ENCODE results near the gene ADAM12. TPM values are rescaled to one million over a fixed set of nuclear protein-coding genes. Genes with fewer than 3 reads are reported as not detected.

Gene ADAM12
- total RNA-seq, 1 donor from 2014 or later = 82.4 TPM

- Mint-ChIP-seq H3K4me1 (peaks cover 3% of the 10 kb centered on the region), H3K27me3 (ENCODE audit: low read depth) (no peaks in the 10 kb centered on the region), H3K27ac (ENCODE audit: unreplicated experiment) (no peak overlapping the region), H3K36me3 (ENCODE audit: low read depth) (peaks cover 7% of the 10 kb centered on the region), H3K9me3 (peaks cover 3% of the 10 kb centered on the region), H3K4me3 (no peak overlapping the region)
- DNase-seq (ENCODE audit: low read depth, low spot score) = no peak
- TF ChIP-seq CTCF (conservative IDR thresholded peaks at IDR 0.05) = no peak
Observed at GRCh38 chr10:126315494-126316177, 72.6 kb downstream of the ADAM12 start.

- no peak overlapping the region for H3K27ac Mint-ChIP-seq (ENCODE audit: unreplicated experiment)
- H3K4me3 Mint-ChIP-seq = no peak overlapping the region
- H3K9me3 Mint-ChIP-seq = peaks cover 3% of the 10 kb centered on the region
- TF ChIP-seq CTCF (conservative IDR thresholded peaks at IDR 0.05) = no peak
- no peaks in the 10 kb centered on the region for H3K4me1 Mint-ChIP-seq
- DNase-seq (ENCODE audit: low read depth, low spot score) = no peak
- H3K36me3 Mint-ChIP-seq (ENCODE audit: low read depth) = peaks cover 7% of the 10 kb centered on the region
- H3K27me3 Mint-ChIP-seq (ENCODE audit: low read depth) = no peaks in the 10 kb centered on the region
Observed at GRCh38 chr10:126314863-126315493, 73.3 kb downstream of the ADAM12 start.

- H3K4me1 Mint-ChIP-seq = no peaks in the 10 kb centered on the region
- H3K27me3 Mint-ChIP-seq (ENCODE audit: low read depth) = no peaks in the 10 kb centered on the region
- no peak overlapping the region for H3K4me3 Mint-ChIP-seq
- no peak for TF ChIP-seq CTCF (conservative IDR thresholded peaks at IDR 0.05)
- peak overlapping the region; percentile 84 for H3K27ac Mint-ChIP-seq (ENCODE audit: unreplicated experiment)
- peaks cover 12% of the 10 kb centered on the region for H3K36me3 Mint-ChIP-seq (ENCODE audit: low read depth)
- H3K9me3 Mint-ChIP-seq = peaks cover 3% of the 10 kb centered on the region
- no peak for DNase-seq (ENCODE audit: low read depth, low spot score)
Observed at GRCh38 chr10:126312167-126312566, 76.1 kb downstream of the ADAM12 start.

GRCh38 chr10:126309228-126309883 lies 78.9 kb downstream of the ADAM12 start:
- DNase-seq (ENCODE audit: low read depth, low spot score) = no peak
- no peak overlapping the region for H3K27ac Mint-ChIP-seq (ENCODE audit: unreplicated experiment)
- TF ChIP-seq CTCF (conservative IDR thresholded peaks at IDR 0.05) = no peak
- no peak overlapping the region for H3K4me3 Mint-ChIP-seq
- peaks cover 15% of the 10 kb centered on the region for H3K36me3 Mint-ChIP-seq (ENCODE audit: low read depth)
- no peaks in the 10 kb centered on the region for H3K4me1 Mint-ChIP-seq
- peaks cover 6% of the 10 kb centered on the region for H3K9me3 Mint-ChIP-seq
- no peaks in the 10 kb centered on the region for H3K27me3 Mint-ChIP-seq (ENCODE audit: low read depth)

GRCh38 chr10:126302826-126303665 lies 85.2 kb downstream of the ADAM12 start:
- peak; percentile 19 for TF ChIP-seq CTCF (conservative IDR thresholded peaks at IDR 0.05)
- H3K9me3 Mint-ChIP-seq = peaks cover 12% of the 10 kb centered on the region
- H3K4me3 Mint-ChIP-seq = no peak overlapping the region
- no peaks in the 10 kb centered on the region for H3K27me3 Mint-ChIP-seq (ENCODE audit: low read depth)
- H3K27ac Mint-ChIP-seq (ENCODE audit: unreplicated experiment) = peak overlapping the region; percentile 15
- no peak for DNase-seq (ENCODE audit: low read depth, low spot score)
- H3K4me1 Mint-ChIP-seq = peaks cover 20% of the 10 kb centered on the region
- H3K36me3 Mint-ChIP-seq (ENCODE audit: low read depth) = peaks cover 10% of the 10 kb centered on the region

Measured in neural crest cell (in vitro differentiated cells).